BE2C (cell line): ENCODE results near the gene MS4A12. TPM values are rescaled to one million over a fixed set of nuclear protein-coding genes. Genes with fewer than 3 reads are reported as not detected.
"Not testable (repeated sequence)": the region's sequence is repeated elsewhere in the genome, so short reads cannot be mapped to it uniquely, and the experiment has no call there.

ENCODE experiments used
- DNase-seq: peaks from one replicate; pipeline ENCODE4 v3.0.0-alpha.2; 2020
- H3K27me3 ChIP-seq: fragments of 250-450 bp; sonication (Bioruptor Pico); 2 replicates; pipeline ENCODE4 v1.5.1; 2020; ENCODE audit warnings: mild to moderate bottlenecking
- H3K36me3 ChIP-seq: fragments of 250-450 bp; sonication (Bioruptor Pico); 2 replicates; pipeline ENCODE4 v1.5.1; 2020; ENCODE audit warnings: mild to moderate bottlenecking
- H3K4me1 ChIP-seq: fragments of 250-450 bp; sonication (Bioruptor Pico); 2 replicates; pipeline ENCODE4 v1.5.1; 2020
- H3K4me3 ChIP-seq: 2 replicates; pipeline ENCODE4 v1.5.1; 2011; ENCODE audit warnings: low read depth, low read length
- H3K9me3 ChIP-seq: fragments of 250-450 bp; sonication (Bioruptor Pico); 2 replicates; pipeline ENCODE4 v1.5.1; 2020
- polyA plus RNA-seq: library from polyadenylated mRNA; unstranded; fragments of >200 nt; gene quantifications from one replicate; pipeline ENCODE4 v1.2.1, GENCODE V29; 2012; ENCODE audit warnings: low read depth, missing spikeins; ENCODE audit not compliant: insufficient read length, insufficient read depth
- TF ChIP-seq, protein P1 (sequence below): IDR thresholded peaks from 2 replicates; pipeline ENCODE4 v1.5.1; 2012; ENCODE audit warnings: mild to moderate bottlenecking, low read depth, low read length

The MS4A12 gene, protein sequence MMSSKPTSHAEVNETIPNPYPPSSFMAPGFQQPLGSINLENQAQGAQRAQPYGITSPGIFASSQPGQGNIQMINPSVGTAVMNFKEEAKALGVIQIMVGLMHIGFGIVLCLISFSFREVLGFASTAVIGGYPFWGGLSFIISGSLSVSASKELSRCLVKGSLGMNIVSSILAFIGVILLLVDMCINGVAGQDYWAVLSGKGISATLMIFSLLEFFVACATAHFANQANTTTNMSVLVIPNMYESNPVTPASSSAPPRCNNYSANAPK
- not detected for polyA plus RNA-seq

DNA sequence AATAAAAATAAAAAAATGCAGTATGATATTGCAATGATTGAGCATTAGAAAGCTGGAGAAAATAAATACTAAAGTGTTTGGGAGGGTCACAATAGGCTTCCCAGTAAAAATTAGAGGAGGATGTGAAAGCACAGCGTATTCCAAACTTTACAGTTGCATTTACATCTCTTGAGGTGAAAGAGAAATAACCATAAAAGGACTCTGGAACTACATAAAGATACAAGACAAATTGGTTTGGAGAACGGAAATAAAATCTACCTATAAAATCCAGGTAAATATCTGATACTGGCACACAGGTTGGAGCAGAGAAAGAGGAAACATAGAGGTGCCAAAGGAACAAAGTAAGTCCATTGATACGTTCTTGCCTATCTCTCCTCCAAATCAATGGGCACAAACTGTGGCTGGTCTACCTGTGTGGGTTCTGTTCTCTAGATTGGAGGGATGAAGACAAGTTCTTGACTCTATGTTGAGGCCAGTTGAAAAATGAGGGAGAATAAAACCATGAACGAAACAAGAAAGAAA, at the start of gene MS4A12:
TSS of gene MS4A12 (plus strand) at position 291 of the 522 bp plus-strand sequence. CDS start 4,541 bp downstream, outside the sequence.
- Histone ChIP-seq H3K4me1 (no peaks in the 10 kb centered on the region), H3K4me3 (no peak within 1 kb of the TSS), H3K9me3 (no peaks in the 10 kb centered on the region), H3K36me3 (no peaks in the 10 kb centered on the region), H3K27me3 (no peaks in the 10 kb centered on the region)
- TF ChIP-seq, protein P1, sequence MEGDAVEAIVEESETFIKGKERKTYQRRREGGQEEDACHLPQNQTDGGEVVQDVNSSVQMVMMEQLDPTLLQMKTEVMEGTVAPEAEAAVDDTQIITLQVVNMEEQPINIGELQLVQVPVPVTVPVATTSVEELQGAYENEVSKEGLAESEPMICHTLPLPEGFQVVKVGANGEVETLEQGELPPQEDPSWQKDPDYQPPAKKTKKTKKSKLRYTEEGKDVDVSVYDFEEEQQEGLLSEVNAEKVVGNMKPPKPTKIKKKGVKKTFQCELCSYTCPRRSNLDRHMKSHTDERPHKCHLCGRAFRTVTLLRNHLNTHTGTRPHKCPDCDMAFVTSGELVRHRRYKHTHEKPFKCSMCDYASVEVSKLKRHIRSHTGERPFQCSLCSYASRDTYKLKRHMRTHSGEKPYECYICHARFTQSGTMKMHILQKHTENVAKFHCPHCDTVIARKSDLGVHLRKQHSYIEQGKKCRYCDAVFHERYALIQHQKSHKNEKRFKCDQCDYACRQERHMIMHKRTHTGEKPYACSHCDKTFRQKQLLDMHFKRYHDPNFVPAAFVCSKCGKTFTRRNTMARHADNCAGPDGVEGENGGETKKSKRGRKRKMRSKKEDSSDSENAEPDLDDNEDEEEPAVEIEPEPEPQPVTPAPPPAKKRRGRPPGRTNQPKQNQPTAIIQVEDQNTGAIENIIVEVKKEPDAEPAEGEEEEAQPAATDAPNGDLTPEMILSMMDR = no peak
- no peak for DNase-seq

DNA sequence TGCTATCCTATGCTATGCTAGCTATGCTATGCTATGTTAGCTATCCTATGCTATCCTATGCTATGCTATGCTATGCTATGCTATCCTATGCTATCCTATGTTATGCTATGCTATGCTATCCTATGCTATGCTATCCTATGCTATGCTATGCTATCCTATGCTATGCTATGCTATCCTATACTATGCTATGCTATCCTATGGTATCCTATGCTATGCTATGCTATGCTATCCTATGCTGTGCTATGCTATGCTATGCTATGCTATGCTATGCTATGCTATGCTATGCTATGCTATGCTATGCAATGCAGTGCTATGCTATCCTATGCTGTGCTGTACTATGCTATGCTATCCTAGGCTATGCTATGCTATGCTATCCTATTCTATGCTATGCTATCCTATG, 45.5 kb upstream of the MS4A12 start:
- no peaks in the 10 kb centered on the region for H3K4me1 ChIP-seq
- H3K4me3 ChIP-seq = no peak overlapping the region
- no peaks in the 10 kb centered on the region for H3K27me3 ChIP-seq
- TF ChIP-seq, protein P1 = no peak
- H3K9me3 ChIP-seq = no peaks in the 10 kb centered on the region
- DNase-seq = no peak
- no peaks in the 10 kb centered on the region for H3K36me3 ChIP-seq

DNA sequence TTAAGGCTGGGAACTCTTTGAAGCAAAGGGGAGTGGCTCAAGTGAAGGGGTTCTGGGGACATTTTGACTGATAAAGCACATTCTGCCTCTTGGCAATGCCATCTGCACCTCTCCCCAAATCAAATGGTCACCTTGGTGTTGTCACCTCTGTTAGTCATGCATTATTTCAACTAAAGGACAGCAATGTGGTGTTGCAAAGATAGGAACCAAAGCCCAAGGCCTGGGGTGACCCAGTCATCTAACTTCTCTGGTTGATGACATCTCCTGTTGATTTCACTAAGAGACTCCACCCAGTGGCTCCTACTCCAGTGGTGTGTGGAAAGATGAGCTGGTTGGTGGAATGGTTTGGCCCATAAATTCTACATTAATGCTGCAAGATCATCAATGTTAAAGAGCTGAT, 44.7 kb upstream of the MS4A12 start:
- no peak for DNase-seq
- no peaks in the 10 kb centered on the region for H3K27me3 ChIP-seq
- H3K4me1 ChIP-seq = no peaks in the 10 kb centered on the region
- TF ChIP-seq, protein P1 = no peak
- no peaks in the 10 kb centered on the region for H3K36me3 ChIP-seq
- H3K9me3 ChIP-seq = no peaks in the 10 kb centered on the region
- H3K4me3 ChIP-seq = no peak overlapping the region

DNA sequence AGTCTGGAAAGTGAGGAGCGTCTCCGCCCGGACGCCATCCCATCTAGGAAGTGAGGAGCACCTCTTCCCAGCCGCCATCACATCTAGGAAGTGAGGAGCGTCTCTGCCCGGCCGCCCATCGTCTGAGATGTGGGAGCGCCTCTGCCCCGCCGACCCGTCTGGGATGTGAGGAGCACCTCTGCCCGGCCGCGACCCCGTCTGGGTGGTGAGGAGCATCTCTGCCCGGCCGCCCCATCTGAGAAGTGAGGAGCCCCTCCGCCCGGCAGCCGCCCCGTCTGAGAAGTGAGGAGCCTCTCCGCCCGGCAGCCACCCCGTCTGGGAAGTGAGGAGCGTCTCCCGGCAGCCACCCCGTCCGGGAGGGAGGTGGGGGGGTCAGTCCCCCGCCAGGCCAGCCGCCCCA, 41.4 kb upstream of the MS4A12 start:
- H3K36me3 ChIP-seq, H3K27me3 ChIP-seq, DNase-seq, H3K4me1 ChIP-seq, H3K4me3 ChIP-seq, H3K9me3 ChIP-seq: not testable (repeated sequence)

DNA sequence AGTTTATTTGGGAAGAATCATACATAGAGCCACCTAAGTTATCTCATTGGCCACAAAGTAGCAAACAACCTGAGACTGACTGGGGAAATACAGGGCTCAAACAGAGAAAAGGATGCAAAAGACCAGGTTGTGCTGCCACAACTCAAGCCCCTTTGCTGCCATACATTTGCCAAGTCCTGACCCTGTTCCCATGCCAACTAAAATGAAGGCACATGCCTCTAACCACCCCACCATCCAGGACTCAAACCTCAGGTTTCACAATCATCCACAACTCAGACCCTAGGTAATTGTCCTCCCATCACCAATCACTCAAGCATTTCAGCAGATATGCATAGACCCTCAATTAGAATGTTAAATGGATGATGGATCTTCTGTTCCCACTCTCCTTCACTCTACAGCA, 38.4 kb upstream of the MS4A12 start:
- Histone ChIP-seq H3K27me3 (no peaks in the 10 kb centered on the region), H3K4me3 (no peak overlapping the region), H3K9me3 (no peaks in the 10 kb centered on the region), H3K36me3 (no peaks in the 10 kb centered on the region), H3K4me1 (no peaks in the 10 kb centered on the region)
- no peak for DNase-seq
- TF ChIP-seq, protein P1 = no peak

DNA sequence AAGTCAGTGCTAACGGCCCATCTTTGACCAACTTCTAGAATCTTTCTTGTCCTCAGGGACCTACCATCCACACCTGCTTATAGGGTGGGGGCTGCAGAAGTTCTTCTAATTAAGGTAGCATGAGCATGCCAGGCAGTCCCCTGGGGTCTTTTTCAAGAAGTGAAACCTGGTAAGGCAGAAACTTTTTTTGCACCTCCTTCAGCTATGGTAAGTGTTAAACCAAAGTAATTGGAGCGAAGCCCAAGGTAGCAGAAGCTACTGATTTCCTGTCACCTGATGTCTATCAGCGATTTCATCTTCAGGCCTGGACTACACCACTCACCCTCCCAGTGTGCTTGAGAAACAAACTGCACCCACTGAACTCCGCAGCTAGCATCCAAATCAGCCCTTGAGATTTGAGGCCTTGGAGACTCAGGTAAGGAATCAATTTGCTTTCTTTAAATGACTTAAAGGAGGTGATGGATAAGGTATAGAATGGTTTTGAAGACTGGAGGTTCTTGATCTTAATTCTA, 37.0 kb upstream of the MS4A12 start, which contains the start of gene MS4A1:
TSS of gene MS4A1 (plus strand) at position 317 of the 512 bp plus-strand sequence. CDS start 6,528 bp downstream, outside the sequence.
- H3K4me3 ChIP-seq = no peak within 1 kb of the TSS
- DNase-seq = no peak
- H3K36me3 ChIP-seq = no peaks in the 10 kb centered on the region
- H3K4me1 ChIP-seq = no peaks in the 10 kb centered on the region
- no peaks in the 10 kb centered on the region for H3K27me3 ChIP-seq
- TF ChIP-seq, protein P1 = no peak
- H3K9me3 ChIP-seq = no peaks in the 10 kb centered on the region
